NCI-H446 treated with DMSO at 0.1 percent for 48 hours (cell line): ENCODE measurements around the gene USP2.

Experiments
- DNase-seq: peaks from one replicate; lab custom pipeline; 2025; lab: John Stamatoyannopoulos, UW

USP2 gene

GRCh38 chr11:119377112-119377901 lies 4.2 kb downstream of the USP2 start:
- no peak for DNase-seq

- peak; percentile 59 for DNase-seq
These were observed 5.2 kb downstream of the USP2 start for GRCh38 chr11:119376197-119376847.

GRCh38 chr11:119375337-119376196 lies 5.9 kb downstream of the USP2 start:
- peak; percentile 84 for DNase-seq

GRCh38 chr11:119374632-119375336 lies 6.7 kb downstream of the USP2 start:
- peak; percentile 46 for DNase-seq

GRCh38 chr11:119373921-119374631 lies 7.4 kb downstream of the USP2 start:
- peak; percentile 54 for DNase-seq

GRCh38 chr11:119373059-119373920 lies 8.2 kb downstream of the USP2 start:
- no peak for DNase-seq

- DNase-seq: no peak
These were observed 9.0 kb downstream of the USP2 start for GRCh38 chr11:119372260-119373058.

- DNase-seq: peak; percentile 64
These were observed 9.7 kb downstream of the USP2 start for GRCh38 chr11:119371778-119372182.

GRCh38 chr11:119371067-119371601 lies 10.4 kb downstream of the USP2 start:
- no peak for DNase-seq

- no peak for DNase-seq
These were observed 10.9 kb downstream of the USP2 start for GRCh38 chr11:119370486-119371046.

GRCh38 chr11:119369132-119369925 lies 12.2 kb downstream of the USP2 start:
- peak; percentile 59 for DNase-seq

GRCh38 chr11:119368121-119369034 lies 13.1 kb downstream of the USP2 start:
- peak; percentile 88 for DNase-seq

GRCh38 chr11:119367661-119368120 lies 13.8 kb downstream of the USP2 start:
- no peak for DNase-seq

GRCh38 chr11:119366690-119367620 lies 14.5 kb downstream of the USP2 start:
- no peak for DNase-seq

GRCh38 chr11:119365071-119365591 lies 16.4 kb downstream of the USP2 start:
- no peak for DNase-seq
